Left lung (tissue), 10 donors: ENCODE data around the gene KIF13A. TPM values are rescaled to one million over a fixed set of nuclear protein-coding genes. Genes with fewer than 3 reads are reported as not detected.
A peak's percentile ranks its signal among the peaks of the same experiment; 100 is the strongest.

Source experiments
- ATAC-seq: fragments of 200-7000 bp; cut with Tn5 transposase; one replicate; pipeline ENCODE4 v1.9.1; 2020; ENCODE audit warnings: moderate library complexity
- DNase-seq, 4 donors: peaks; one replicate each; pipeline ENCODE4 v3.0.0-alpha.2; 2013 to 2020
- H3K27ac ChIP-seq, 2 donors: fragments of 200-600 bp; sonication (generic) in 1 of 2; one replicate each; pipeline versions ENCODE4 v1.5.0 to v1.8.0; 2020 to 2021
- H3K27me3 ChIP-seq, 2 donors: fragments of 200-600 bp; sonication (generic) in 1 of 2; one replicate each; pipeline versions ENCODE4 v1.5.0 to v1.8.0; 2020 to 2021
- H3K36me3 ChIP-seq, 2 donors: fragments of 200-600 bp; sonication (generic) in 1 of 2; one replicate each; pipeline versions ENCODE4 v1.5.0 to v1.8.0; 2020 to 2021
- H3K4me1 ChIP-seq, 2 donors: fragments of 200-600 bp; one replicate each; pipeline ENCODE4 v1.8.0; 2021
- H3K4me3 ChIP-seq, 2 donors: fragments of 200-600 bp; sonication (generic) in 1 of 2; one replicate each; pipeline versions ENCODE4 v1.5.0 to v1.8.0; 2020 to 2021; ENCODE audit warnings: mild to moderate bottlenecking in 1 of 2
- H3K9me3 ChIP-seq, 2 donors: fragments of 200-600 bp; sonication (generic) in 1 of 2; one replicate each; pipeline versions ENCODE4 v1.5.0 to v1.8.0; 2020 to 2021
- intact Hi-C, 2 donors: fragments of 100-400 bp; cut with DNase I; formaldehyde crosslinking; loops; one replicate each; pipeline versions ENCODE4 v1.11.2 to v1.14.2; 2022
- polyA plus RNA-seq, 6 donors: library from polyadenylated mRNA; unstranded; fragments of 120-200 nt; gene quantifications; one replicate each; pipeline ENCODE4 v1.2.1, GENCODE V29; 2013; ENCODE audit not compliant: insufficient read length in 6 of 6
- total RNA-seq, 2 donors: library from RNA; stranded (reverse); fragmentation: NEBNext Ultra II Directional; extraction: Animal tissue kit (Norgen Biotek cat#: 25700); gene quantifications; one replicate each; pipeline ENCODE4 v1.2.1, GENCODE V29; 2021
- TF ChIP-seq, protein P1 (sequence below), 2 donors: fragments of 200-600 bp; sonication (generic) in 1 of 2; IDR thresholded peaks; one replicate each; pipeline versions ENCODE4 v1.5.0 to v1.8.0; 2021; ENCODE audit warnings: antibody characterized with exemption in 2 of 2
- donor health status: DM: no; HTN: yes; CAD: no.
- donor health status: DM: no; HTN: no; CAD: no.

KIF13A gene
- total and polyA plus RNA-seq, 8 donors: 42.1 to 50.1 (median 46.3) TPM

GRCh38 chr6:17877196-17877894 is 110.1 kb downstream of the KIF13A start:
- H3K27ac ChIP-seq: peak overlapping the region in 1 of 2 donors; percentile 51
- TF ChIP-seq, protein P1, sequence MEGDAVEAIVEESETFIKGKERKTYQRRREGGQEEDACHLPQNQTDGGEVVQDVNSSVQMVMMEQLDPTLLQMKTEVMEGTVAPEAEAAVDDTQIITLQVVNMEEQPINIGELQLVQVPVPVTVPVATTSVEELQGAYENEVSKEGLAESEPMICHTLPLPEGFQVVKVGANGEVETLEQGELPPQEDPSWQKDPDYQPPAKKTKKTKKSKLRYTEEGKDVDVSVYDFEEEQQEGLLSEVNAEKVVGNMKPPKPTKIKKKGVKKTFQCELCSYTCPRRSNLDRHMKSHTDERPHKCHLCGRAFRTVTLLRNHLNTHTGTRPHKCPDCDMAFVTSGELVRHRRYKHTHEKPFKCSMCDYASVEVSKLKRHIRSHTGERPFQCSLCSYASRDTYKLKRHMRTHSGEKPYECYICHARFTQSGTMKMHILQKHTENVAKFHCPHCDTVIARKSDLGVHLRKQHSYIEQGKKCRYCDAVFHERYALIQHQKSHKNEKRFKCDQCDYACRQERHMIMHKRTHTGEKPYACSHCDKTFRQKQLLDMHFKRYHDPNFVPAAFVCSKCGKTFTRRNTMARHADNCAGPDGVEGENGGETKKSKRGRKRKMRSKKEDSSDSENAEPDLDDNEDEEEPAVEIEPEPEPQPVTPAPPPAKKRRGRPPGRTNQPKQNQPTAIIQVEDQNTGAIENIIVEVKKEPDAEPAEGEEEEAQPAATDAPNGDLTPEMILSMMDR (IDR thresholded peaks at IDR 0.05): no peak
- ATAC-seq: peak; percentile 69

DNA sequence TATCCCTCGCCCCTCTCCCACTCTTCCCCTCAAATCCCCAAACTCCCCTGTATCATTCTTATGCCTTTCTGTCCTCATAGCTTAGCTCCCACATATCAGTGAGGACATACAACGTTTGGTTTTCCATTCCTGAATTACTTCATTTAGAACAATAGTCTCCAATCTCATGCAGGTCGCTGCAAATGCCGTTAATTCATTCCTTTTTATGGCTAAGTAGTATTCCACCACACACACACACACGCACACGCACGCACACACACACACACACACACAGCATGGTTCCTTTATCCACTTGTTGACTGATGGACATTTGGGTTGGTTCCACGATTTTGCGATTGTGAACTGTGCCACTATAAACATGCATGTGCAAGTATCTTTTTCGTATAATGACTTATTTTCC is 112.7 kb downstream of the KIF13A start:
- H3K4me3 ChIP-seq: no peak overlapping the region
- TF ChIP-seq, protein P1 (IDR thresholded peaks at IDR 0.05): no peak
- H3K27ac ChIP-seq: no peak overlapping the region
- intact Hi-C loops: no loop called here
- no peaks in the 10 kb centered on the region for H3K36me3 ChIP-seq
- no peaks in the 10 kb centered on the region for H3K27me3 ChIP-seq
- no peaks in the 10 kb centered on the region for H3K9me3 ChIP-seq
- peaks cover 2 to 19% of the 10 kb centered on the region in 2 donors for H3K4me1 ChIP-seq
- DNase-seq (no peak), ATAC-seq (no peak)

More at GRCh38 chr6:17877196-17877894, 110.1 kb downstream of the KIF13A start:
- Histone ChIP-seq H3K4me3 (no peak overlapping the region), H3K4me1 (peaks cover 0 to 32% of the 10 kb centered on the region in 2 donors), H3K9me3 (no peaks in the 10 kb centered on the region), H3K27me3 (no peaks in the 10 kb centered on the region), H3K36me3 (no peaks in the 10 kb centered on the region)
- peak in 2 of 4 donors; percentile 42 to 60 for DNase-seq
- intact Hi-C loops: no loop called here

DNA sequence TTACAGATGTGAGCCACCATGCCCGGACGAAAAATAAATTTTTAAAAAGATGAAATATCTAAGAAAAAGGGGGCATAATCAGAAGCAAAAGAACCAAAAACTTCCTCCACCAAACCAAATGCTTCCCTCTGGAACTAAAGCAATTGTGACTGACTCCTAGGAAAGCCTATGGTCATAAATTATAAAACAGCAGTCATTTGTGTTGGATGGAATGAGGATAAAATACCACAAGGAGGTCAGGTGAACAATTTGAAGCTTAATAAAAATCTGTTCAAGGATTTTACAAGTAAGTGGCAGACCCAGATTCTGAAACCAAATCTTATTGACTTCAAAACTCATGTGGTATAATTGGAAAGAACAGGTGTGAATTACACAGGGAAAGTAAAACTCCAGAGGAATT is 114.5 kb downstream of the KIF13A start:
- Histone ChIP-seq H3K27me3 (no peaks in the 10 kb centered on the region), H3K4me3 (no peak overlapping the region), H3K27ac (no peak overlapping the region), H3K36me3 (no peaks in the 10 kb centered on the region), H3K9me3 (no peaks in the 10 kb centered on the region), H3K4me1 (peaks cover 4 to 16% of the 10 kb centered on the region in 2 donors)
- DNase-seq (no peak), ATAC-seq (no peak)
- TF ChIP-seq, protein P1 (IDR thresholded peaks at IDR 0.05): no peak
- intact Hi-C loops: no loop called here

DNA sequence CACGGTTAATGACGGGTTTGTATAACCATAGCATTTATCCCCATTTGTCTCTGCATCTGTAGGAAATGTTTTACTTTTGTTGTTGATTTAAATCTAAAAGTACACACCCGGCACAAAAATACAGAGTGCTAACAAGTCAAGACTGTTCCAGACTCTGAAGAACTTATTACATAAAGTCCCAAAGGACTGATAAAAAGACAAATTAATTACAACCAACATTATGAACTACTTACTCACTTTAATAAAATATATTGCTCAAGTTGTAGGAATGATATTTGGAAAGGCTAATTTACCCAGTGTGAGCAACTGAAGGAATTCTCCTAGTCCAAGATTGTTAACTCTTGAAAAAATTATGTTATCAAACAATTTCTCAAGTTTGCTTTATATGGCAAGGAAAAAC is 115.6 kb downstream of the KIF13A start:
- no peak for ATAC-seq
- Histone ChIP-seq H3K27me3 (no peaks in the 10 kb centered on the region), H3K9me3 (no peaks in the 10 kb centered on the region), H3K36me3 (no peaks in the 10 kb centered on the region), H3K4me1 (peaks cover 4 to 16% of the 10 kb centered on the region in 2 donors), H3K4me3 (no peak overlapping the region), H3K27ac (no peak overlapping the region)
- intact Hi-C loops: no loop called here
- TF ChIP-seq, protein P1 (IDR thresholded peaks at IDR 0.05): no peak
- no peak for DNase-seq

DNA sequence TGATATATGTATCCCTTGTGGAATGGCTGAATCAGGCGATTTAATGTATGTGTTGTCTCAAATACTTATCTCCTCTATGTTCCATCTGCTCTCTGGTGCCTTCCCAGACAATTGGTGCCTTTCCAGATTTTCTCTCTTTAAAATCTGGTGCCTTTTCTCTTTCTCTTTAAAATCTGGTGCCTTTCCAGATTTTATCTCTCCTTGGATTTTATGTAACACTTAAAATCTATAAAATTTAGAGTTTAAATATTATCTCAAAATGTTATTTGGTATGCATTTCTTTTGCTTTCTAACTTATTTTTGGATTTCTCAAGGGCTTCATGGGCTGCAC is 116.3 kb downstream of the KIF13A start:
- Histone ChIP-seq H3K36me3 (no peaks in the 10 kb centered on the region), H3K27me3 (no peaks in the 10 kb centered on the region), H3K27ac (no peak overlapping the region), H3K9me3 (no peaks in the 10 kb centered on the region), H3K4me1 (peaks cover 4 to 16% of the 10 kb centered on the region in 2 donors), H3K4me3 (no peak overlapping the region)
- ATAC-seq (no peak), DNase-seq (no peak)
- intact Hi-C loops: no loop called here
- TF ChIP-seq, protein P1 (IDR thresholded peaks at IDR 0.05): no peak
